ENCODE measurements around the gene CD164L2. TPM values are rescaled to one million over a fixed set of nuclear protein-coding genes. Genes with fewer than 3 reads are reported as not detected.

Gene CD164L2
- total RNA-seq, 1 donor from 2014 or later = 12.2 TPM

DNA sequence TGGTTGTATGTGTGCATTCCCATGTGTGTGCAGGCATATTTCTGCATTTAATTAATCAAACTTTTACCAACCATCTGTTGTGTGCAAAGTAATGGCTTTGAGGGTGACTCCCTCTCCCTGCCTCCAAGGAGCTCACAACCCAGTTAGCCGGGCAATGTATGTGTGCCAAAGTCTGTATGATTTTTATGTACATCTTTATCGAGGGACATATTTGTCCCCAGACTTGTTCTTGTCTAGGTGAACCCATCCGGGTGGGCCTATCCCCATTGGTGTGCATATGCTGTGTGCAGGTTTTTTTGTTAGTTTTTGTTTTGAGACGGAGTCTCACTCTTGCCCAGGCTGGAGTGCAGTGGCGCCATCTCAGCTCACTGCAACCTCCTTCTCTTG, 39.5 kb downstream of the CD164L2 start:
- no peak for ATAC-seq

DNA sequence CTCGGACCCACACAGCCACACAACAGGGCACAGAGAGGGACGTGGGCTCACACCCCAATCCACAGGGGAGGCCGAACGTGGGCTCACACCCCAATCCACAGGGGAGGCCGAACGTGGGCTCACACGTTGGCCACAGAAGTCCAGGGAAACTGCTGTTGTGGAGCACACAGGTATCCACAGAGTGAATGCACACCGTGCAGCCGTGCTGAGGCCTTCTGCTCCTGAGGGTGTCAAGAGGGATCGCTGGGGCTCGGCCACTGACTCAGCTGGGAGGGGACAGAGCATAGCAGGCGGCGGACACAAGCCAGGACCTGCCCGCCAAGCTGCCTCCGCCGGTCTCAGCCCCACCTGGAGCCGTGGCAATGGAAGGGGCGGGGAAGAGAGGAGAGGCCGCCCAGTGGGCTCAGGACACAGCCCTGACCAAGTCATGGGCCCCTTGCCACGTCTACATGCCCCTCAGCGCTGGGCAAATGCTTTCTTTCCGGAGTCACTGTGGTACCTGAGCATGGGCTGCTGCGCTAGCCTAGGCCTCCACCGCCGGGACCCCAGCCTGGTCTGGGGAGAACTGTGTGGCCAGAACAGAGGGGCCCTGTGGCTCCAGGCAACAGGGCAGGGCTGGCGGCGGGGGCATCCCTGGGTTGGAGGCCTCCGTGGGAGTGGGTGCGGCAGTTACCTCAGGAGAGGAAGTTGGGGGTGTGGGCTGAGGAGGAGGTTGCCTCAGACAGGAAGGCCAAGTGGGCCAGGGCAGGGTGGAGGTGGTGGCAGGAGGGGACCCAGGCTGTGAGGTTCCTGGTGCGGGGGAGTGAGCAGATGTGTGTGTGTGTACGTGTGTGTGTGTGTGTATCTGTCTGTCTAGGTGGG, 40.1 kb downstream of the CD164L2 start:
- peak; percentile 81 for ATAC-seq

DNA sequence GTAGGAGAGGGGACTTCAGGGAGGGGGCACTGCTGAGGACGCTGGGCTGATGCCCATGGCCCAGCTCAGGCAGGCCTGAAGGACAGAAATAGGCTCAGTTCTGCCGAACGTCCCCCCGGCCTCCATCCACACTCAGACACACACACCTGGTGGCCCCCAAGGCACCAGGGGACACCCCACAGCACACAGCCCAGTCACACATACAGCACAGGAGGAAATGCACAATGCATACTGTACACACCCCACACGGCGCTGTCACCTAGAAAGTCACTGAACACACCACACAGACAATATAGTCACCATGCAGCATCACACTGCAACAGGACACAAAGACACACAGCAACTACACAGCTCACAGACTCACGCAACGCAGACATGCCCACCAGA, 40.7 kb downstream of the CD164L2 start:
- ATAC-seq = peak; percentile 47

DNA sequence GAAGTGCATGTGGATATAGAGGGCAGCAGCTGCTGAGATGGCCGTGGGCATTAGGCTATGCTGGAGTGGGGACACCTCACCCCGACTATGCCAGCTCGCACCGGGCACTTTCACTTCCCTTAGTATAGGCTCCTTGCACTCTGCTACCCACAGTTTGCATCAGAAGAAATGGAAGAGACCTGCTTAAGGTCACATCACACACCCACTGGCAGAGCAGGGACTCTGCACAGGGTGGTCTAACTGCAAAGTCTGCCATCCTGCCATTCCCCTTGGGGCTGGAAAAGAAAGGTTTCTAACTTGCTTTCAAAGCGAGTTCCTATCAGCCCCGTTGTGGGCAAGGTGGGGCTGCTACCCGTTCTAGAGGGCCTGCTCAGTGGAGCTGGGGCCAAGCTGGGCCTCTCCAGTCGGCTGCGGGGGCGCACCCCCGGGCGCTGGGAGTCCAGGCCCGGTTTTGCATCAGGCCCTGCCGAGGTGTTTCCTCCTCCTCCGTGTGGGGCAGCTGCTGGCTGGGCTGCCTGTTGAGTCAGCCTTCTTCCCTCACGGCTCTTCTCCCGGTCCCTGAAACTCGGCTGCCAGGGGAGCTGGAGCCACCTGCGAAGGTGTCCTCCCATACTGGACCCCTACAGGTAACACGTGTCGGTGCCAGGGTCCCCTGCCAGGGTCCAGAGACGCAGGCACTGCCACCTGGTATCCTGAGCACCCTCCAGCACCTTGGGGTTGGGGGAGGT, 41.4 kb downstream of the CD164L2 start, which contains the start of gene SYTL1:
SYTL1 (plus strand) TSS at position 498 of the 728 bp plus-strand sequence. CDS start 3,313 bp downstream, outside the sequence.
- peak; percentile 66 for ATAC-seq

DNA sequence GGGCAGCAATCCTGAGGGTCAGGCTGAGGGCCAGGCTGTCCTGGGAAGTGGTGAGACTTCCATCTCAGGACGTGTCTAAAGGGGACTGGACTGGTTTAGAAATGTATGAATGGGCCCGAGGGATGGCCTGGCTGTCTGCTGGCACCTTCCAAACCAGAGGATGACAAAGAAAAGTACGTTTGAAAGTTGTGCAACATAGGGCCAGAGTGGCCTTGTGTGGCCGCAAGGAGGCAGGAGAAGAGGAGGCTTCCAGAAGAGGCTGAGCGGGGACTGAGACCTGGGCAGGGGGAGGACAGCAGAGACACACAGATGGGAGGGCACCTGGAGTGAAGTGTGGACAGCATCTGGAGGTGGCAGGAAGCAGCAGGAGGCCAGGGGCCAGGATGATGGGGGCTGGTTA, 43.9 kb downstream of the CD164L2 start:
- no peak for ATAC-seq

DNA sequence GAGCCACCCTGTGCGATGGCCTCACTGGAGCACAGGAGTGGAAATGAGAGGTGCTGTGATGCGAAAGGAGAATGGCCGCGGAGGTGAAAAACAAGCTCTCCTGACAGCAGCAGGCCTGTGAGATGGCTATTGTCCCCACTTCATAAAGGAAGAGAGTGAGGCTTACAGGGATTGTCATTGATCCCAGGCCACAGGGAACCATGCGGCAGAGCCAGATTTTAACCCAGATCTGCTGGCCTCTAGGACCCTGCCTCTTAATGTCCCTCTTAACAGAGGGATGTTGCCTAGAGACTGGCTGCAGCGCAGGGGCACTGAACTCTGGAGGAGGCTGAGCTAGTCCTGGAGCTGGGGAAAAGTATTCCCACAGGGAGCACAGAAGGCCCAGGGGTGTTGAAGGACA, 44.4 kb downstream of the CD164L2 start:
- ATAC-seq = no peak

DNA sequence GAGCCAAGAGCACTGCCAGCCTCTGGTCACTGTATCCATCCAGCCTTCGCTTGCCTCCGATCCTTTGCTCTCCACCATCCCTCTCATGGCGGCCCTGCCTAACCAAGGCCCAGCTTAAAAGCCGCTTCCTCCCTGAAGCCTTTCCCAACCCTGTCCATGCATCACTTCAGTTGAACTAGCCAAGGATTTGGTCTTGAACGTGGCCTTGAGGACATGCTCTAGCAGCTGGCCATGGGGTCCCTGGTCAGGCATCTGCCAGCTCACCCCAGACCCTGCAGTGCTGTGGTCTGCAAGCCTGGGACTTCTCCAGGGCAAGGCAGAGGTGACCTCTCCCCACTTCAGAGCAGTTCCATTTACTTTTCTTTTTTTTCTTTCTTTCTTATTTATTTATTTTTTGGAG, 46.4 kb downstream of the CD164L2 start:
- no peak for ATAC-seq

DNA sequence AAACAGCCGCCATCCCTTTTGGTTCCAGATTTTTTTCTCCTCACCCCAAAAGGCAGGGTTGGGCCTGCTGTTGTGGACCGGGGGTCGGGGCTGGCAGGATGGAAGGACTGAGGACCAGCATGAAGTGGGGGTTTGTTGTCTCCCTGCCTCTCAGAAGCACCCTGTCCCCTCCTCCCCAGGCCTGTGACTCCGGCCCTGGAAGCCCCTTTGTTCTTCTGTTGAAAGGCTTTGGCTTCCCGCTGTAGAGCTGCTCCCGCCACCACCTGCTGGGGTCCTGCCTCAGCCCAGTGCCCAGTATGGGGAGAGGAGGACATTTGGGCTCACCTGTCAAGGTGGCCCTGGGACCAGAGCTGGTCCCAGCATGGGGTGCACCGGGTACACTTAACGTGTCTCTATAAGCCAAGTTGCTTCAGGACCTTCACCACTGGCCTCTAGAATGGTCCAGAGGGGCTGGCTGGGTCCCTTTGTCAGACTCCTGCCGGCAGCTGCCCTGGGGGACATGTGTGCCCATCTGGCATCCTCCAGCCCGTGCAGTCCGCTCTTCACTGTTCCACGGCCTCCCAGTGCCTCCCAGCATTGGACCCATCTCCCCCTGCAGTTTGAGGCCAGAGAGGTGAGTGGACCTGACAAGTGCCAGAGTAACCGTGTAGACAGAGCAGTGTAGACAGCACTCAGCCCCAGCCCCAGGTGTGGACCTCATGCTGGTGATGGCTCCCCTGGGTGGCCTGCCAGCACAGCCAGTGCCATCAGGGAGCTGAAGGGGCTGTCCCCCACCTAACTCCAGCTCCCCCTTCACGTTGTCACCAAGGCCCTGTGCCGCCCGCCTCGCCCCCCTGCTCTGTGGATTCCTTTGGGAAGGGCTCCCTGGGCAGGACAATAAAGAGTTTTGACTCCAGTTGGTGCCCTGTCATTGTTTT, 47.4 kb downstream of the CD164L2 start:
- no peak for ATAC-seq

DNA sequence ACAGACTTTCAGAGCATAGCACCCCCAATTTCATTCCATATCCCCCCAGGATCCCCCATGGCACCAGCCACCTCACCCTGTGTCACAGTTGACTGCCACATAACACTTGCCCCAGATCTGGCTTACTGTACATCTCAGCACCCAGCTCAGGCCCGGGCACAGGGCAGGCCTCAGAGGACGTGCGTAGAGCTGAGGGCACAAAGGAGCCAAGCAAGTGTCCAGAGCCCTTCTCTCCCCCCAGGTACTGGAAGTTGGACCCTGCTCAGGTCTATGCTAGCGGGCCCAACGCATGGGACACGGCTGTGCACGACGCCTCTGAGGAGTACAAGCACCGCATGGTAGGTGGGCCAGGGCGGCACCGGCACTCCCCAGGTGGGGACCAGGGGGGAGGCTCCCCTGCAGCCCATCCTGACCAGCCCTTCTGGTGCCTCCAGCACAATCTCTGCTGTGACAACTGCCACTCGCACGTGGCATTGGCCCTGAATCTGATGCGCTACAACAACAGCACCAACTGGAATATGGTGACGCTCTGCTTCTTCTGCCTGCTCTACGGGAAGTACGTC, 49.3 kb downstream of the CD164L2 start:
- ATAC-seq = no peak

DNA sequence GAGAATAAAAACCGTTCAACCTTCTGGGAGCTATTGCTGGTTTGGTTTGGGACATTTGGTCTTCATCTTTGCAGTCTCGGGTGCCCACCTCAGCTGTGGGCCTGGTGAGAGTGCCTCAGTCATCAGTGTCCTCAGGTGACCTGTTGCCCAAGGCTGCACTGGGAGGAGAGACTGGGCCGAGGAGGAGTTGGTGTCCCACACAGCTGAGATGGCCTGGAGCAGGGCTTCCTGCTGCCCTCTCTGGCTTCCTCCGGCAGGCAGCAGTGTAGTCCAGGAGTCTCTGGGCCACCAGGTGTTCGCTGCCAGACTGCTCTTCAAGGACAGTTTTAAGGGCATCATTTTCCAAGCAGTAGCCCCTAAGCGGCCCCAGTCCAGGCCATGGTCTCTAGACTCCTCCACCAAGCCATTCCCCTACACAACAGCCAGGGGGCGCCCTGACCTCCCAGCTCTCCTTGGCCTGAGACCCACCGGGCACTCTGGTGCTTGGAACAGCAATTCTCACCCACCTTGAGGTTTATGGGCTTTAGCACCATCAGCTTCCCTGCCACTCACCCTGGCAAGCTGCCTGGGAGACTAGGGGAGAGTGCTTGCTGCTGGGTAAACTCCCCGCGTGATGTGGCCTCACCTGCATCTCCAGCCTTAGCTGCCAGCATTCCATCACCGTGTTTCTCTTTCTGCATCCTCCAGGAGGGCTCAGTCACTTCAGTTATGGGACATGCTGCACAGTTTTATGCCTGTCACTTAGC, 50.4 kb downstream of the CD164L2 start:
- ATAC-seq = peak; percentile 31

DNA sequence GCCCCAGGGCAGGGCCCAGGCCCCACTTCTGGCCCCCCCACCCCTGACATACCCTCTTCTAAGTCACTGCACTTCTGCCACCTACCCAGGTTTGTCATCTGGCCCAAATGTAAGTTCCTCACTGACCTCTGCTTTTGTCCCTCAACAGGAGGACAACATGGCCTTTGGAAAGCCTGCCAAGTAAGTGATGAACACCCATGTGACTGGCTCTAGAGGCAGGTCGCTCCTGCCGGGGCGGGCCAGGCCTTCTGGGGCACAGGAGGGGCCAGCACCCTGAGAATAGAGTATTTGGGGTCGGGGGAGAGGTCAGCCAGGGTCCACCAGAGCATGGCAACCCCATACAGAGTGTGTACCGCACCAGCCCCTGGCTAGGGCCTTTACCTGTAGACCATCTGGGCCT, 51.2 kb downstream of the CD164L2 start:
- no peak for ATAC-seq

DNA sequence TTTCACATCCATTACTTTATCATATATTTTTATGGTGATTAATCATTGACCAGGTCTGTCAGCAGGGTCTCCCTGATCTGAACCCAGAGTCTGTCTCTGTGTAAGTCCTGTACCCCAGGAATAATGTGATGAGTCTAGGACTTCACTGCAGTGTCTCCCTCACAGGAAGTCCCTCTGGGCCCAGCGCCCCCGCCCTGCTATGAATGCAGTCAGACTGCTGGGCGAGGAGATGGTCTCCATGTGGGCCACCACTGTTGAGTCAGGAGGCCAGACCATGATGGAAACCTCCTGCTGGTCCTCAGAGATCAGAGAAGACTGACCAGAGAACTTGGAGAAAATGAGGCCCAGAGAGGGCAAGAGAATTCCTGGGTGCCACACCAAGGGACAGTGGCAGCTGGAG, 51.7 kb downstream of the CD164L2 start:
- no peak for ATAC-seq

DNA sequence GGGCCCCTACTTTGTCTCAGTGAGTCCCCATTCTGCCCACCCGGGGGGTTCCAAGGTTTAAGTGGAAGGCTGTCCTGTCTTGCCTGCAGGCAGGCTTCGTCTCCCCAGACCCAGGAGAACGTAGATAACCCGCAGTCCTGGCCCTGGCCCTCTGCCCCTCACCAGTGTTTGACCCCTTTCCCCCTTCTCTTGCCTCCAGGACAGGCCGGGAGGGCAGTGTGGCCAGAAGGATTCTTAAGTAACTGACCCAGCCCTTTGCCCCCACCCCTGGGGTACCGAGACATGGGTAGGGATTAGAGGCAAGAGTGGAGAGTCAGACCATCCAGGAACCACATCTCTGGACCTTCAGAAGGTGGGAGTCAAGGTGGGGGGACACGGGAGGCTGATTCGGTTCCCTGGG, 52.3 kb downstream of the CD164L2 start:
- ATAC-seq = no peak

Other genes with a start within 250 kb of the CD164L2 start
- 27.3 TPM for gene SLC9A1, start 228.2 kb downstream of the CD164L2 start, total RNA-seq
- gene WDTC1, start 148.7 kb downstream of the CD164L2 start, total RNA-seq = 16.3 TPM
- 38.6 TPM for gene TMEM222, start 61.2 kb downstream of the CD164L2 start, total RNA-seq
- 113 TPM for gene SYTL1, start 41.3 kb downstream of the CD164L2 start, total RNA-seq
- gene MAP3K6, start 16.4 kb downstream of the CD164L2 start, total RNA-seq = 76.3 TPM
- gene FCN3, start 8.5 kb downstream of the CD164L2 start, total RNA-seq = 2.4 TPM
- 0.52 TPM for gene GPR3, start 9.3 kb upstream of the CD164L2 start, total RNA-seq
- 169 TPM for gene WASF2, start 106.8 kb upstream of the CD164L2 start, total RNA-seq
- 51.7 TPM for gene AHDC1, start 220.8 kb upstream of the CD164L2 start, total RNA-seq

Measured in esophagus mucosa (tissue), 1 donor.